ENCODE data around the gene RAI1. TPM values are rescaled to one million over a fixed set of nuclear protein-coding genes. Genes with fewer than 3 reads are reported as not detected.

The RAI1 gene
- total RNA-seq, 4 donors from 2014 or later = 17.0 to 36.3 (median 22.3) TPM

DNA sequence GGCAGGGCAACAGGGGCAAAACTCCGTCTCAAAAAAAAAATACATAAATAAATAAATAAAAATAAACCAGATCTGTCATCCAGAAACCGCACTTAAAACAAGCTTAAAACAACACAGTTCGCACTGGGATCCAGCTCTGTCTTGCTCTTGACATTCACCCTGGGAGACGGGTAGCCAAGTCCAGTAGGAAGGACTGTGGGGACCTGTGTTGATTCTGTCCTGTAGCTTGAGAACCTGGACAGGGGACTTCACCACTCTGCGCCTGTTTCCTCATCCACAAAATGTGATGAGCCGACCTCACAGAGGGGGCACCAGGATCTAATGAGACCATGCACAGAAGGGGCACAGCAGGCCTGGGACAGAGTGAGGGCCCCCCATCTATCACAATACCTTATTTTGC is 1.5 kb upstream of the RAI1 start:
- 74 to 90% methylated on average over 5 to 6 of the region's 6 CpGs for WGBS, 2 donors

GRCh38 chr17:17680477-17681186 is 626 bp upstream of the RAI1 start:
- intact Hi-C loops (cut with DNase I) = loop anchor here (10.0 kb wide), 1 partner anchor 94 kb away; no protein-coding TSS in a partner anchor
- Histone ChIP-seq H3K9me3 (no peaks in the 10 kb centered on the region), H3K27me3 (no peaks in the 10 kb centered on the region), H3K27ac (peak overlapping the region; percentile 94 to 98 (median 96)), H3K4me3 (peak overlapping the region in 3 of 4 donors; percentile 87 to 97 (median 91)), H3K36me3 (no peaks in the 10 kb centered on the region), H3K4me1 (peaks cover 22 to 52% (median 24%) of the 10 kb centered on the region in 3 donors)
- TF ChIP-seq POLR2A (IDR thresholded peaks at IDR 0.05) = no peak
- no peak for DNase-seq
- 49 to 68% methylated on average over 9 to 11 of the region's 12 CpGs for WGBS, 2 donors

More for the DNA sequence above, 1.5 kb upstream of the RAI1 start:
- H3K36me3 ChIP-seq = no peaks in the 10 kb centered on the region
- no peaks in the 10 kb centered on the region for H3K9me3 ChIP-seq
- no peak overlapping the region for H3K4me3 ChIP-seq
- TF ChIP-seq CTCF (IDR thresholded peaks at IDR 0.05) (no peak), POLR2A (IDR thresholded peaks at IDR 0.05) (no peak)
- no peak overlapping the region for H3K27ac ChIP-seq
- no peaks in the 10 kb centered on the region for H3K27me3 ChIP-seq
- no peak for DNase-seq
- peaks cover 13 to 43% (median 15%) of the 10 kb centered on the region in 3 donors for H3K4me1 ChIP-seq
- intact Hi-C loops (cut with DNase I) = loop anchor here (5.0 to 10.0 kb wide), 3 partner anchors 95 to 353 kb away; no protein-coding TSS in a partner anchor

DNA sequence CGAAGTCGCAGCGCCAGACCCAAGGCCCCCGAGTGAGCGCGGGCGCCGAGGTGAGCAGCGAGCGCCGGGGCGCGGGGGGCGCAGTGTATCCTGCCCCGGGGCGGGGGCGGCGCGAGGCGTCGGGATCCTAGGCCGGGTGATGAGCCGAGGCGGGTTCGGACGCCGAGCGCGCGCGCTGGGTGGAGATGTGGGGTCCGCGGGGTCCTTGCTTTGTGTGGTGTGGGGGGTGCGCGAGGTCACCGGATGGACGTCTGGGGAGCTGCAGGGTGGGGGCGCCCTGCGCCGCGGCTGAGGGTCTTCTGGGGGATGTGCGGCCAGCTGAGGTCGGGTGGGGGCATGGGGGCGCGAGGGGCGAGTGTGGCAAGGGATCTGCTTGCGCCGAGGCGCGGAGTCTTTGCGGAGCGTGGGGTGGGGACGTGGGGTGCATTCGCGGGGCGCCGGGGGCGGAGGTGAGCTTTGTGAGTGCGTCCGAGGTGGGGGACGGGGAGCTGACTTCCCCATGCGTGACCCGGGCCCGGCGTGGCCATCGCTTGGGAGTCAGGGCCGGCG is 560 bp downstream of the RAI1 start:
- H3K4me3 ChIP-seq = peak overlapping the region; percentile 65 to 97 (median 89)
- no peaks in the 10 kb centered on the region for H3K27me3 ChIP-seq
- WGBS, 2 donors = 0% methylated on average over 1 of the region's 68 CpGs; no CpG with 5 or more reads in 1 of the 2 donors
- peak overlapping the region; percentile 94 to 98 (median 96) for H3K27ac ChIP-seq
- intact Hi-C loops (cut with DNase I) = loop anchor here (10.0 kb wide), 1 partner anchor 93 kb away; no protein-coding TSS in a partner anchor
- no peaks in the 10 kb centered on the region for H3K9me3 ChIP-seq
- H3K36me3 ChIP-seq = no peaks in the 10 kb centered on the region
- H3K4me1 ChIP-seq = peaks cover 34 to 54% (median 36%) of the 10 kb centered on the region in 3 donors
- no peak for TF ChIP-seq POLR2A (IDR thresholded peaks at IDR 0.05)
- TF ChIP-seq CTCF (IDR thresholded peaks at IDR 0.05) = no peak
- DNase-seq = no peak

- TF ChIP-seq CTCF (IDR thresholded peaks at IDR 0.05) (no peak), POLR2A (IDR thresholded peaks at IDR 0.05) (peak in 2 of 4 donors; percentile 6 to 28)
- Histone ChIP-seq H3K27me3 (no peaks in the 10 kb centered on the region), H3K36me3 (no peaks in the 10 kb centered on the region), H3K27ac (peak overlapping the region; percentile 94 to 98 (median 96)), H3K9me3 (no peaks in the 10 kb centered on the region), H3K4me3 (peak overlapping the region; percentile 65 to 97 (median 89)), H3K4me1 (peaks cover 39 to 58% (median 41%) of the 10 kb centered on the region in 3 donors)
- WGBS, 2 donors = 0% methylated on average over 1 of the region's 49 CpGs; no CpG with 5 or more reads in 1 of the 2 donors
- intact Hi-C loops (cut with DNase I) = loop anchor here (10.0 kb wide), 1 partner anchor 92 kb away; no protein-coding TSS in a partner anchor
- no peak for DNase-seq
These were observed 1.1 kb downstream of the RAI1 start for GRCh38 chr17:17682293-17682736.

DNA sequence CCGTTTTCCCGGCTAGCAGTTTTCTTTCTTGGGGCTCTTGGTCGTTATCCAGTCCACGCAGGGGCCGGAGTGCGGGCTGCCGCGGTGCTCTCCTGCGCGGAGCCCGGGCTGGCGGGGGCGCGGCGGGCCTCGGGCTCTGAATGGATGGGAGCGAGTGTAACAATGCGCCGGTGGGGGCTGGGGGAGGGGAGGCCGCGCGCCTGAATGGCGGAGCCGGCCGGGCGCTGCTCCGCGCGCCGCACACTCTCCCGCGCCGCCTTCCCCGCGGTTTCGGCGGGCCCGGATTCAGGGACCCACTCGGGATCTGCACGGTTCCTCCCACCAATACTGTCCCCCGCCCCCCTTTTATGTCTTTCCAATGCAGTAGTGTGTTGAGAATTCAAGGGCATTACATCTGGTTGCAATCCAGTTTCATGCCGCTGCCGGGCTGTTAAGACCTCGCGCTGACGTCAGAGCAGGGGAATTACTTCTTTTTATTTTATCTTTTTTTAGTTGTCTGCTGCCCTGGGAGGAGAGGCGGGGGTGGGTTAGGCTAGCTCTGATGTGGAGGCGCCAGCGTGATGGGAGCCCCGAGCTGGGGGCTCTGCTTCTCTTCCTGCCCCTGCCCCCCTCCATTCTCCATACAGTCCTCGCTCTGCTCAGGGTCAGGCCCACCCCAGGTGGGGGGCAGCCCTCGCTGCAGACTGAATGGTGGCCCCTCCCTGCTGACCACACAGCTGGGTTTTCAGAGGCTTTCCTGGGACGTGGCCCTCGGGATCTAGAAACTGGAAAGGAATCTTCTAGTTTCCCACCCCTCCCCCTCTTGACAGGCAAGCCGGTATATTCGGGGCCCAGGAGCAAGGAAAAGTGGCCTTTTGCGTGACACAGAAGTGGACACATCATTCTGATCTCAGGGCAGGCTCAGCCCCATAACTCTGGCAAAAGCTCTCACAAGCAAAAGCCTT is 1.8 kb downstream of the RAI1 start:
- intact Hi-C loops (cut with DNase I) = loop anchor here (10.0 kb wide), 1 partner anchor 92 kb away; no protein-coding TSS in a partner anchor
- WGBS, 2 donors = 0 to 32% methylated on average over 7 to 12 of the region's 57 CpGs
- Histone ChIP-seq H3K27me3 (no peaks in the 10 kb centered on the region), H3K27ac (peak overlapping the region; percentile 94 to 98 (median 96)), H3K4me1 (peaks cover 42 to 62% (median 42%) of the 10 kb centered on the region in 3 donors), H3K9me3 (no peaks in the 10 kb centered on the region), H3K4me3 (peak overlapping the region; percentile 65 to 97 (median 89)), H3K36me3 (no peaks in the 10 kb centered on the region)
- DNase-seq = no peak
- TF ChIP-seq CTCF (IDR thresholded peaks at IDR 0.05) (peak in 1 of 6 experiments; percentile 4), POLR2A (IDR thresholded peaks at IDR 0.05) (no peak)

All from esophagus squamous epithelium (tissue), 5 donors.